Astrocyte of the spinal cord (primary cell): ENCODE data around the gene LMCD1.

Source experiments
- DNase-seq: peaks from one replicate; pipeline ENCODE4 v3.0.0; 2011; ENCODE audit warnings: low read depth, low spot score
- H3K4me3 ChIP-seq: 2 replicates; pipeline ENCODE4 v1.5.1; 2011; ENCODE audit warnings: low read depth, mild to moderate bottlenecking, low read length, moderate library complexity
- CTCF ChIP-seq: IDR thresholded peaks from 2 replicates; pipeline ENCODE4 v1.5.1; 2012; ENCODE audit warnings: low read depth, mild to moderate bottlenecking, low read length, inconsistent platforms
- in situ Hi-C: cut with HindIII; loops from 2 replicates; pipeline ENCODE4 v1.10.0; 2017; ENCODE audit warnings: low sequenced_read_pairs

Gene LMCD1

GRCh38 chr3:8529181-8529637 lies 27.6 kb downstream of the LMCD1 start:
- DNase-seq: peak; percentile 59
- in situ Hi-C loops: no loop called here
- no peak overlapping the region for H3K4me3 ChIP-seq
- TF ChIP-seq CTCF: no peak

GRCh38 chr3:8529738-8530525 lies 28.3 kb downstream of the LMCD1 start:
- H3K4me3 ChIP-seq: no peak overlapping the region
- no peak for TF ChIP-seq CTCF
- no peak for DNase-seq
- in situ Hi-C loops: no loop called here

- TF ChIP-seq CTCF: no peak
- no peak for DNase-seq
- H3K4me3 ChIP-seq: no peak overlapping the region
- in situ Hi-C loops: no loop called here
These were observed 29.0 kb downstream of the LMCD1 start for GRCh38 chr3:8530581-8530980.

GRCh38 chr3:8532251-8532871 lies 30.7 kb downstream of the LMCD1 start:
- peak; percentile 32 for DNase-seq
- in situ Hi-C loops: no loop called here
- H3K4me3 ChIP-seq: no peak overlapping the region
- no peak for TF ChIP-seq CTCF

- no peak overlapping the region for H3K4me3 ChIP-seq
- peak; percentile 75 for DNase-seq
- TF ChIP-seq CTCF: no peak
- in situ Hi-C loops: no loop called here
These were observed 34.8 kb downstream of the LMCD1 start for GRCh38 chr3:8536096-8537056.

GRCh38 chr3:8537440-8537839 lies 35.8 kb downstream of the LMCD1 start:
- in situ Hi-C loops: no loop called here
- no peak overlapping the region for H3K4me3 ChIP-seq
- no peak for TF ChIP-seq CTCF
- DNase-seq: no peak
